ENCODE measurements around the gene WBP11. TPM values are rescaled to one million over a fixed set of nuclear protein-coding genes. Genes with fewer than 3 reads are reported as not detected.

WBP11 gene
- total RNA-seq, 1 experiment from 2014 or later = 111 TPM

DNA sequence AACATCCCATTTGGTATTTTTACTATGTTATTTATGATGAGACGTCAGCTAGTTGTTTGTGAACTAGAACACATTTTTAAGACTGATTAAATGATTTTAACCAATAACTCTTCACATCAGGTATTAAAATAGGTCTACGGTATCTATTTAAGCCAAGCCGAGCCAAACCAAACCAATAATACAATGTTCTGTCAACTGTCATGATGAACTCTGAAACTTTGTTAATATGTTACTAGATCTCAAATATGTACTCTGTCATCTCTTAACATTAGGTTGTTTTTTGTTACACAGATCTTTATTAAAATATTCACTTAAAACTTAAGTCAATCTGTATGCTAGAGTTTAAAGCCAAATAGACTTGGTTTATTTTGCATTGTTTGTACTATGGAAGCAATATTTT, 39.0 kb upstream of the WBP11 start:
- Mint-ChIP-seq H3K27me3 (ENCODE audit: low read depth) (no peaks in the 10 kb centered on the region), H3K4me3 (no peak overlapping the region), H3K4me1 (peaks cover 5% of the 10 kb centered on the region), H3K9me3 (peaks cover 11% of the 10 kb centered on the region), H3K36me3 (peaks cover 6% of the 10 kb centered on the region), H3K27ac (no peak overlapping the region)
- TF ChIP-seq, protein P1, sequence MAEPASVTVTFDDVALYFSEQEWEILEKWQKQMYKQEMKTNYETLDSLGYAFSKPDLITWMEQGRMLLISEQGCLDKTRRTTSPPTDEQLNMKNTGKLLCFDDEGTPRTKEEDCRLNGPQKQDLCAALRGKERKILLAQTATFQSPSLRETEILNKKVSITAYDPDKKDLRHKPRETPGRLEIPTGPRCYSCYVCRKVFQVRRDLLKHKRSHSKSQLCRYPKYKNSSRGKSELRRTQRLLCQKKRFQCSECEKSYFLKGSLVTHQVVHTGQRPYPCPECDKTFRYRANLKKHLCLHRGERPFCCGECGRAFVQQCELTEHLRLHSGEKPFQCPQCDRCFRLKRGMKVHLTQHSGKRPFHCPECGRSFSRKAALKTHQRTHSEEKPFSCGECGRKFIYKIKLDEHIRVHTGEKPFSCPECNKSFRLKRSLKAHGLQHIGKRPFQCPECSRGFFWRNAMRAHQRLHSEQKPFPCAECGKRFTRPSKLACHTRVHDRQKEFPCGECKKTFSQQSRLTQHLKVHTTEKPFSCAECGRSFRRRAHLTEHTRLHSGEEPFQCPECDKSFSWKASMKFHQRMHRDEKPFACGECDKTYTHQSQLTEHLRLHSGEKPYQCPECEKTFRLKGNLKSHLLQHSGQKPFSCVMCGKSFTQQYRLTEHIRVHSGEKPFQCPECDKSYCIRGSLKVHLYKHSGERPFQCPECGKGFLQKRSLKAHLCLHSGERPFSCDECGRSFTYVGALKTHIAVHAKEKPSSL (CRISPR knock-in tag; conservative IDR thresholded peaks at IDR 0.05) = no peak
- TF ChIP-seq TCF7 (CRISPR knock-in tag; IDR thresholded peaks at IDR 0.05; ENCODE audit: low read depth) = no peak
- DNase-seq (ENCODE audit: low spot score) (no peak), ATAC-seq (no peak)
- CTCF ChIA-PET = no interaction called here
- POLR2A ChIA-PET = no interaction called here

DNA sequence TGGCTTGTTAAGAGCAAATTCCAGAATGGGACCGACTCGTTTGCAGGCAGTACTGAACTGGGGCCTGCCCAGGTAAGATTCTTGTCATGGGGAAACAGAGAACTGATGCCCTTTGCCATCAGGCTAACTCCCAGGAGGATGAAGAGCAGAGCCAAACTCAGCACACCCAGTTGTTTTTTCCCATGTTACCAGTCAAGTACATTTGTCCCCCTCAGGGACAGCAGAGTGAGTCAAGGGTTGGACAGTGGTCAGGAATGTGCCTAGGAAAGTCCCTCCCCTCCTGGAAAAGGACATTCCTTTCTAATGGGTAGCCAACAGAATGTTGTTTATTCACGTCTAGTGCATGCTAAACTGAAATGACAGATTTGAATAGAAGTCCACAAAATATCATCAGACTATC, 38.5 kb upstream of the WBP11 start:
- POLR2A ChIA-PET = no interaction called here

DNA sequence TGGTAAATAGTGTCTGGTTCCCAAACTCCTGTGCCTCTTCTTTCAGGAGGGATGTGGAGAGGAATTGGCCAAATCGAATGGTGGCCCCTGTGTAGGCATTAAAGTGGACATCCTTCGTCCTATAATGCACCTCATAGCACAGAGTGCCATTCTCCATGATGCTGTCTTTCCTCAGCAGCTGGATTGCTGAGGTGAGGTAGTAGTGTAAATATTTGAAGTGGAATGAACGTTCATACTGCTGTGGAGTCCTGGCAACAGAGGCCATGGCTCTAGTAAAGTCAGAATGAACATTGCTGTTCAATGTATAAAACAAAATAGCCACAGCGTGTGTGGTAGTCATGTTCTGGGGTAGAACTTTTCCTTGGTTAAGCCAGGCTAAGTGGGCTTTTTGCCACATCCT, 37.3 kb upstream of the WBP11 start:
- ChIA-PET POLR2A (no interaction called here), CTCF (interaction anchor here (0.5 kb wide), 1 partner anchor 1016 kb away, joined by 3 read pairs; no protein-coding TSS in a partner anchor)
- DNase-seq (ENCODE audit: low spot score) (no peak), ATAC-seq (no peak)
- Mint-ChIP-seq H3K4me3 (no peak overlapping the region), H3K27ac (no peak overlapping the region), H3K4me1 (peaks cover 5% of the 10 kb centered on the region), H3K36me3 (peaks cover 6% of the 10 kb centered on the region), H3K27me3 (ENCODE audit: low read depth) (no peaks in the 10 kb centered on the region), H3K9me3 (peaks cover 11% of the 10 kb centered on the region)
- TF ChIP-seq, protein P2, sequence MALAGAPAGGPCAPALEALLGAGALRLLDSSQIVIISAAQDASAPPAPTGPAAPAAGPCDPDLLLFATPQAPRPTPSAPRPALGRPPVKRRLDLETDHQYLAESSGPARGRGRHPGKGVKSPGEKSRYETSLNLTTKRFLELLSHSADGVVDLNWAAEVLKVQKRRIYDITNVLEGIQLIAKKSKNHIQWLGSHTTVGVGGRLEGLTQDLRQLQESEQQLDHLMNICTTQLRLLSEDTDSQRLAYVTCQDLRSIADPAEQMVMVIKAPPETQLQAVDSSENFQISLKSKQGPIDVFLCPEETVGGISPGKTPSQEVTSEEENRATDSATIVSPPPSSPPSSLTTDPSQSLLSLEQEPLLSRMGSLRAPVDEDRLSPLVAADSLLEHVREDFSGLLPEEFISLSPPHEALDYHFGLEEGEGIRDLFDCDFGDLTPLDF (CRISPR knock-in tag; IDR thresholded peaks at IDR 0.05) = no peak
- TF ChIP-seq, protein P3, sequence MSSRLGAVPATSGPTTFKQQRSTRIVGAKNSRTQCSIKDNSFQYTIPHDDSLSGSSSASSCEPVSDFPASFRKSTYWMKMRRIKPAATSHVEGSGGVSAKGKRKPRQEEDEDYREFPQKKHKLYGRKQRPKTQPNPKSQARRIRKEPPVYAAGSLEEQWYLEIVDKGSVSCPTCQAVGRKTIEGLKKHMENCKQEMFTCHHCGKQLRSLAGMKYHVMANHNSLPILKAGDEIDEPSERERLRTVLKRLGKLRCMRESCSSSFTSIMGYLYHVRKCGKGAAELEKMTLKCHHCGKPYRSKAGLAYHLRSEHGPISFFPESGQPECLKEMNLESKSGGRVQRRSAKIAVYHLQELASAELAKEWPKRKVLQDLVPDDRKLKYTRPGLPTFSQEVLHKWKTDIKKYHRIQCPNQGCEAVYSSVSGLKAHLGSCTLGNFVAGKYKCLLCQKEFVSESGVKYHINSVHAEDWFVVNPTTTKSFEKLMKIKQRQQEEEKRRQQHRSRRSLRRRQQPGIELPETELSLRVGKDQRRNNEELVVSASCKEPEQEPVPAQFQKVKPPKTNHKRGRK (CRISPR knock-in tag; IDR thresholded peaks at IDR 0.05; ENCODE audit: borderline replicate concordance) = no peak
- TF ChIP-seq HMGA2 (CRISPR knock-in tag; IDR thresholded peaks at IDR 0.05) (no peak), ZNF671 (CRISPR knock-in tag; IDR thresholded peaks at IDR 0.05) (no peak), GABPB1 (CRISPR knock-in tag; IDR thresholded peaks at IDR 0.05) (no peak)
- TF ChIP-seq, protein P4, sequence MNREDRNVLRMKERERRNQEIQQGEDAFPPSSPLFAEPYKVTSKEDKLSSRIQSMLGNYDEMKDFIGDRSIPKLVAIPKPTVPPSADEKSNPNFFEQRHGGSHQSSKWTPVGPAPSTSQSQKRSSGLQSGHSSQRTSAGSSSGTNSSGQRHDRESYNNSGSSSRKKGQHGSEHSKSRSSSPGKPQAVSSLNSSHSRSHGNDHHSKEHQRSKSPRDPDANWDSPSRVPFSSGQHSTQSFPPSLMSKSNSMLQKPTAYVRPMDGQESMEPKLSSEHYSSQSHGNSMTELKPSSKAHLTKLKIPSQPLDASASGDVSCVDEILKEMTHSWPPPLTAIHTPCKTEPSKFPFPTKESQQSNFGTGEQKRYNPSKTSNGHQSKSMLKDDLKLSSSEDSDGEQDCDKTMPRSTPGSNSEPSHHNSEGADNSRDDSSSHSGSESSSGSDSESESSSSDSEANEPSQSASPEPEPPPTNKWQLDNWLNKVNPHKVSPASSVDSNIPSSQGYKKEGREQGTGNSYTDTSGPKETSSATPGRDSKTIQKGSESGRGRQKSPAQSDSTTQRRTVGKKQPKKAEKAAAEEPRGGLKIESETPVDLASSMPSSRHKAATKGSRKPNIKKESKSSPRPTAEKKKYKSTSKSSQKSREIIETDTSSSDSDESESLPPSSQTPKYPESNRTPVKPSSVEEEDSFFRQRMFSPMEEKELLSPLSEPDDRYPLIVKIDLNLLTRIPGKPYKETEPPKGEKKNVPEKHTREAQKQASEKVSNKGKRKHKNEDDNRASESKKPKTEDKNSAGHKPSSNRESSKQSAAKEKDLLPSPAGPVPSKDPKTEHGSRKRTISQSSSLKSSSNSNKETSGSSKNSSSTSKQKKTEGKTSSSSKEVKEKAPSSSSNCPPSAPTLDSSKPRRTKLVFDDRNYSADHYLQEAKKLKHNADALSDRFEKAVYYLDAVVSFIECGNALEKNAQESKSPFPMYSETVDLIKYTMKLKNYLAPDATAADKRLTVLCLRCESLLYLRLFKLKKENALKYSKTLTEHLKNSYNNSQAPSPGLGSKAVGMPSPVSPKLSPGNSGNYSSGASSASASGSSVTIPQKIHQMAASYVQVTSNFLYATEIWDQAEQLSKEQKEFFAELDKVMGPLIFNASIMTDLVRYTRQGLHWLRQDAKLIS (CRISPR knock-in tag; IDR thresholded peaks at IDR 0.05; ENCODE audit: borderline replicate concordance) = no peak

More for the DNA sequence above, 38.5 kb upstream of the WBP11 start:
- Mint-ChIP-seq H3K4me1 (peaks cover 5% of the 10 kb centered on the region), H3K27ac (no peak overlapping the region), H3K9me3 (peaks cover 11% of the 10 kb centered on the region), H3K4me3 (no peak overlapping the region), H3K36me3 (peaks cover 6% of the 10 kb centered on the region), H3K27me3 (ENCODE audit: low read depth) (no peaks in the 10 kb centered on the region)
- CTCF ChIA-PET = no interaction called here
- DNase-seq (ENCODE audit: low spot score) (no peak), ATAC-seq (peak; percentile 59)
- TF ChIP-seq NFE2L1 (CRISPR knock-in tag; IDR thresholded peaks at IDR 0.05) = no peak
- TF ChIP-seq, protein P5, sequence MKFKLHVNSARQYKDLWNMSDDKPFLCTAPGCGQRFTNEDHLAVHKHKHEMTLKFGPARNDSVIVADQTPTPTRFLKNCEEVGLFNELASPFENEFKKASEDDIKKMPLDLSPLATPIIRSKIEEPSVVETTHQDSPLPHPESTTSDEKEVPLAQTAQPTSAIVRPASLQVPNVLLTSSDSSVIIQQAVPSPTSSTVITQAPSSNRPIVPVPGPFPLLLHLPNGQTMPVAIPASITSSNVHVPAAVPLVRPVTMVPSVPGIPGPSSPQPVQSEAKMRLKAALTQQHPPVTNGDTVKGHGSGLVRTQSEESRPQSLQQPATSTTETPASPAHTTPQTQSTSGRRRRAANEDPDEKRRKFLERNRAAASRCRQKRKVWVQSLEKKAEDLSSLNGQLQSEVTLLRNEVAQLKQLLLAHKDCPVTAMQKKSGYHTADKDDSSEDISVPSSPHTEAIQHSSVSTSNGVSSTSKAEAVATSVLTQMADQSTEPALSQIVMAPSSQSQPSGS (CRISPR knock-in tag; IDR thresholded peaks at IDR 0.05; ENCODE audit: borderline replicate concordance, low read depth) = no peak
- TF ChIP-seq, protein P6, sequence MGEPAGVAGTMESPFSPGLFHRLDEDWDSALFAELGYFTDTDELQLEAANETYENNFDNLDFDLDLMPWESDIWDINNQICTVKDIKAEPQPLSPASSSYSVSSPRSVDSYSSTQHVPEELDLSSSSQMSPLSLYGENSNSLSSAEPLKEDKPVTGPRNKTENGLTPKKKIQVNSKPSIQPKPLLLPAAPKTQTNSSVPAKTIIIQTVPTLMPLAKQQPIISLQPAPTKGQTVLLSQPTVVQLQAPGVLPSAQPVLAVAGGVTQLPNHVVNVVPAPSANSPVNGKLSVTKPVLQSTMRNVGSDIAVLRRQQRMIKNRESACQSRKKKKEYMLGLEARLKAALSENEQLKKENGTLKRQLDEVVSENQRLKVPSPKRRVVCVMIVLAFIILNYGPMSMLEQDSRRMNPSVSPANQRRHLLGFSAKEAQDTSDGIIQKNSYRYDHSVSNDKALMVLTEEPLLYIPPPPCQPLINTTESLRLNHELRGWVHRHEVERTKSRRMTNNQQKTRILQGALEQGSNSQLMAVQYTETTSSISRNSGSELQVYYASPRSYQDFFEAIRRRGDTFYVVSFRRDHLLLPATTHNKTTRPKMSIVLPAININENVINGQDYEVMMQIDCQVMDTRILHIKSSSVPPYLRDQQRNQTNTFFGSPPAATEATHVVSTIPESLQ (CRISPR knock-in tag; IDR thresholded peaks at IDR 0.05) = no peak
- TF ChIP-seq, protein P7, sequence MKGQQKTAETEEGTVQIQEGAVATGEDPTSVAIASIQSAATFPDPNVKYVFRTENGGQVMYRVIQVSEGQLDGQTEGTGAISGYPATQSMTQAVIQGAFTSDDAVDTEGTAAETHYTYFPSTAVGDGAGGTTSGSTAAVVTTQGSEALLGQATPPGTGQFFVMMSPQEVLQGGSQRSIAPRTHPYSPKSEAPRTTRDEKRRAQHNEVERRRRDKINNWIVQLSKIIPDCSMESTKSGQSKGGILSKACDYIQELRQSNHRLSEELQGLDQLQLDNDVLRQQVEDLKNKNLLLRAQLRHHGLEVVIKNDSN (CRISPR knock-in tag; IDR thresholded peaks at IDR 0.05) = no peak
- no peak for TF ChIP-seq TEAD4 (CRISPR knock-in tag; IDR thresholded peaks at IDR 0.05)
- TF ChIP-seq, protein P8, sequence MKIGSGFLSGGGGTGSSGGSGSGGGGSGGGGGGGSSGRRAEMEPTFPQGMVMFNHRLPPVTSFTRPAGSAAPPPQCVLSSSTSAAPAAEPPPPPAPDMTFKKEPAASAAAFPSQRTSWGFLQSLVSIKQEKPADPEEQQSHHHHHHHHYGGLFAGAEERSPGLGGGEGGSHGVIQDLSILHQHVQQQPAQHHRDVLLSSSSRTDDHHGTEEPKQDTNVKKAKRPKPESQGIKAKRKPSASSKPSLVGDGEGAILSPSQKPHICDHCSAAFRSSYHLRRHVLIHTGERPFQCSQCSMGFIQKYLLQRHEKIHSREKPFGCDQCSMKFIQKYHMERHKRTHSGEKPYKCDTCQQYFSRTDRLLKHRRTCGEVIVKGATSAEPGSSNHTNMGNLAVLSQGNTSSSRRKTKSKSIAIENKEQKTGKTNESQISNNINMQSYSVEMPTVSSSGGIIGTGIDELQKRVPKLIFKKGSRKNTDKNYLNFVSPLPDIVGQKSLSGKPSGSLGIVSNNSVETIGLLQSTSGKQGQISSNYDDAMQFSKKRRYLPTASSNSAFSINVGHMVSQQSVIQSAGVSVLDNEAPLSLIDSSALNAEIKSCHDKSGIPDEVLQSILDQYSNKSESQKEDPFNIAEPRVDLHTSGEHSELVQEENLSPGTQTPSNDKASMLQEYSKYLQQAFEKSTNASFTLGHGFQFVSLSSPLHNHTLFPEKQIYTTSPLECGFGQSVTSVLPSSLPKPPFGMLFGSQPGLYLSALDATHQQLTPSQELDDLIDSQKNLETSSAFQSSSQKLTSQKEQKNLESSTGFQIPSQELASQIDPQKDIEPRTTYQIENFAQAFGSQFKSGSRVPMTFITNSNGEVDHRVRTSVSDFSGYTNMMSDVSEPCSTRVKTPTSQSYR (CRISPR knock-in tag; IDR thresholded peaks at IDR 0.05) = no peak
